ENCODE results near the gene ZNF625. TPM values are rescaled to one million over a fixed set of nuclear protein-coding genes. Genes with fewer than 3 reads are reported as not detected.
A peak's percentile ranks its signal among the peaks of the same experiment; 100 is the strongest.

The ZNF625 gene
- polyA plus RNA-seq, 3 donors = 0.37 TPM; not detected in 2

- peaks cover 14 to 16% of the 10 kb centered on the region in 2 donors for H3K4me1 ChIP-seq (ENCODE audit: control insufficient read depth in 1 of 2, insufficient read depth in 2 of 2, low read length in 2 of 2)
- Mint-ChIP-seq H3K36me3 (peaks cover 10 to 12% of the 10 kb centered on the region in 2 donors), H3K27me3 (ENCODE audit: low read depth in 3 of 3) (peaks cover 0 to 2% (median 0%) of the 10 kb centered on the region in 3 donors), H3K27ac (peak within 1 kb of the TSS; percentile 97 to 99 (median 99)), H3K9me3 (peaks cover 3 to 24% (median 9%) of the 10 kb centered on the region in 7 donors), H3K4me3 (peak within 1 kb of the TSS; percentile 97 to 98), H3K4me1 (peaks cover 32% of the 10 kb centered on the region)
- TF ChIP-seq CTCF (IDR thresholded peaks at IDR 0.05) = no peak
- H4K20me1 ChIP-seq (ENCODE audit: insufficient read depth, low read length) = peaks cover 4% of the 10 kb centered on the region
- peak within 1 kb of the TSS; percentile 69 to 95 (median 82) for H3K4me3 ChIP-seq (replicated peaks in 1 of 3; ENCODE audit: low read depth in 2 of 3, low read length in 3 of 3)
- H3K9me3 ChIP-seq (replicated peaks in 1 of 2; ENCODE audit: control insufficient read depth in 1 of 2, insufficient read depth in 1 of 2, low read length in 2 of 2) = peaks cover 5 to 8% of the 10 kb centered on the region in 2 donors
- H3K4me2 ChIP-seq (replicated peaks; ENCODE audit: extremely low read depth, low read length, poor library complexity, severe bottlenecking) = peak within 1 kb of the TSS; percentile 83
- H3K27ac ChIP-seq (ENCODE audit: low read depth in 1 of 2, low read length in 2 of 2) = peak within 1 kb of the TSS; percentile 94 to 95
- peak within 1 kb of the TSS; percentile 96 for H2AFZ ChIP-seq (ENCODE audit: insufficient read depth, low read depth, low read length, poor library complexity, severe bottlenecking)
- H3K9ac ChIP-seq (ENCODE audit: insufficient read depth, low read length, poor library complexity, severe bottlenecking) = peak within 1 kb of the TSS; percentile 99
- H3K79me2 ChIP-seq (ENCODE audit: insufficient read depth, low read length) = peaks cover 46% of the 10 kb centered on the region
- intact Hi-C loops (cut with micrococcal nuclease) = loop anchor here (2.0 to 10.0 kb wide), 3 partner anchors 132 to 502 kb away; partner anchors contain the start of genes ZNF44 (in 2 of the 2), MAN2B1 (in 1 of the 2) and WDR83 (in 1 of the 2)
- WGBS (ENCODE audit: insufficient coverage) = under 1% methylated on average over 50 of the region's 57 CpGs
- H3K36me3 ChIP-seq (replicated peaks in 1 of 2; ENCODE audit: control insufficient read depth in 1 of 2, insufficient read depth in 2 of 2, low read length in 2 of 2) = peaks cover 6 to 11% of the 10 kb centered on the region in 2 donors
- DNase-seq = peak; percentile 89 to 96 (median 93)
- no peaks in the 10 kb centered on the region for H3K27me3 ChIP-seq (ENCODE audit: control insufficient read depth in 2 of 2, insufficient read depth in 2 of 2, low read length in 2 of 2)
These were observed 6.6 kb upstream of the ZNF625 start, which contains the start of gene ZNF136 for GRCh38 chr19:12162882-12163806. Gene ZNF136, plus strand, starts transcription at chr19:12163096. Its CDS starts 108 bp downstream, at chr19:12163204.

GRCh38 chr19:12162513-12162881 lies 6.0 kb upstream of the ZNF625 start:
- peaks cover 10% of the 10 kb centered on the region in 2 donors for H3K36me3 Mint-ChIP-seq
- intact Hi-C loops (cut with micrococcal nuclease) = loop anchor here (2.0 to 10.0 kb wide), 3 partner anchors 132 to 502 kb away; partner anchors contain the start of genes ZNF44 (in 2 of the 2), MAN2B1 (in 1 of the 2) and WDR83 (in 1 of the 2)
- Histone ChIP-seq H2AFZ (ENCODE audit: insufficient read depth, low read depth, low read length, poor library complexity, severe bottlenecking) (peak overlapping the region; percentile 96), H3K4me1 (ENCODE audit: control insufficient read depth in 1 of 2, insufficient read depth in 2 of 2, low read length in 2 of 2) (peaks cover 14 to 16% of the 10 kb centered on the region in 2 donors), H3K9ac (ENCODE audit: insufficient read depth, low read length, poor library complexity, severe bottlenecking) (peak overlapping the region; percentile 99), H3K4me2 (replicated peaks; ENCODE audit: extremely low read depth, low read length, poor library complexity, severe bottlenecking) (peak overlapping the region; percentile 83), H3K36me3 (replicated peaks in 1 of 2; ENCODE audit: control insufficient read depth in 1 of 2, insufficient read depth in 2 of 2, low read length in 2 of 2) (peaks cover 6 to 11% of the 10 kb centered on the region in 2 donors), H3K4me3 (replicated peaks in 1 of 3; ENCODE audit: low read depth in 2 of 3, low read length in 3 of 3) (peak overlapping the region; percentile 69 to 95 (median 82)), H3K27ac (ENCODE audit: low read depth in 1 of 2, low read length in 2 of 2) (peak overlapping the region; percentile 94 to 95), H4K20me1 (ENCODE audit: insufficient read depth, low read length) (peaks cover 4% of the 10 kb centered on the region), H3K9me3 (replicated peaks in 1 of 2; ENCODE audit: control insufficient read depth in 1 of 2, insufficient read depth in 1 of 2, low read length in 2 of 2) (peaks cover 5 to 8% of the 10 kb centered on the region in 2 donors), H3K27me3 (ENCODE audit: control insufficient read depth in 2 of 2, insufficient read depth in 2 of 2, low read length in 2 of 2) (no peaks in the 10 kb centered on the region), H3K79me2 (ENCODE audit: insufficient read depth, low read length) (peaks cover 44% of the 10 kb centered on the region)
- DNase-seq = no peak
- TF ChIP-seq CTCF (IDR thresholded peaks at IDR 0.05) = no peak
- H3K9me3 Mint-ChIP-seq = peaks cover 3 to 24% (median 12%) of the 10 kb centered on the region in 7 donors
- 0% methylated on average over 1 of the region's 8 CpGs for WGBS (ENCODE audit: insufficient coverage)
- H3K27ac Mint-ChIP-seq = peak overlapping the region; percentile 97 to 99 (median 99)
- H3K4me1 Mint-ChIP-seq = peaks cover 32% of the 10 kb centered on the region
- peak overlapping the region; percentile 97 to 98 for H3K4me3 Mint-ChIP-seq
- peaks cover 0 to 4% (median 0%) of the 10 kb centered on the region in 3 donors for H3K27me3 Mint-ChIP-seq (ENCODE audit: low read depth in 3 of 3)

Data from CD14-positive monocyte (primary cell).